HG03108 (cell line): ENCODE results near the gene SPTLC2.

Experiments used
- ATAC-seq: cut with Tn5 transposase; IDR thresholded peaks from one replicate; pipeline ENCODE4 v1.9.1; 2021; ENCODE audit warnings: moderate library complexity; ENCODE audit not compliant: unreplicated experiment

The SPTLC2 gene

GRCh38 chr14:77474479-77475177, 141.8 kb downstream of the SPTLC2 start:
- ATAC-seq: no peak

GRCh38 chr14:77473921-77474320, 142.5 kb downstream of the SPTLC2 start:
- ATAC-seq: no peak

- ATAC-seq: no peak
Measured at GRCh38 chr14:77470224-77470870, 146.1 kb downstream of the SPTLC2 start.

- ATAC-seq: no peak
Measured at GRCh38 chr14:77469539-77469938, 146.9 kb downstream of the SPTLC2 start.

- ATAC-seq: no peak
Measured at GRCh38 chr14:77469067-77469505, 147.4 kb downstream of the SPTLC2 start.

GRCh38 chr14:77467801-77468200, 148.6 kb downstream of the SPTLC2 start:
- no peak for ATAC-seq

GRCh38 chr14:77459072-77459723, 157.2 kb downstream of the SPTLC2 start:
- ATAC-seq: no peak

GRCh38 chr14:77458249-77458950, 158.0 kb downstream of the SPTLC2 start:
- peak; percentile 7 for ATAC-seq

GRCh38 chr14:77457522-77458248, 158.8 kb downstream of the SPTLC2 start, which contains the start of the genes AHSA1 and VIPAS39:
Gene AHSA1 (plus strand): TSS chr14:77458093. CDS start chr14:77458190, 97 bp downstream.
Gene VIPAS39 (minus strand): TSS chr14:77457601. CDS start chr14:77454102, 3,499 bp downstream.
- peak; percentile 90 for ATAC-seq

GRCh38 chr14:77457115-77457521, 159.3 kb downstream of the SPTLC2 start:
- ATAC-seq: peak; percentile 8
